Measurements from ENCODE around the gene GOLGA6D.
"Not testable (repeated sequence)": the region's sequence is repeated elsewhere in the genome, so short reads cannot be mapped to it uniquely, and the experiment has no call there.

Gene GOLGA6D

GRCh38 chr15:75249726-75250125, 32.9 kb upstream of the GOLGA6D start:
- no peak overlapping the region for H3K27ac ChIP-seq (ENCODE audit: low read depth, low read length)
- no peaks in the 10 kb centered on the region for H3K9me3 ChIP-seq (ENCODE audit: control insufficient read depth in 1 of 2, low read length in 2 of 2)
- no peaks in the 10 kb centered on the region for H3K36me3 ChIP-seq (ENCODE audit: control insufficient read depth in 1 of 2, insufficient read depth in 2 of 2, low read length in 2 of 2)
- no peak overlapping the region for H3K4me3 ChIP-seq (ENCODE audit: low read depth in 1 of 2, low read length in 2 of 2)
- H3K27me3 ChIP-seq (ENCODE audit: control insufficient read depth in 1 of 2, insufficient read depth in 2 of 2, low read length in 2 of 2), result no peaks in the 10 kb centered on the region
- no peak overlapping the region for H3K9ac ChIP-seq (ENCODE audit: low read depth in 1 of 2, low read length in 2 of 2)
- no peaks in the 10 kb centered on the region for H3K4me1 ChIP-seq (ENCODE audit: control insufficient read depth in 1 of 2, insufficient read depth in 2 of 2, low read length in 2 of 2)

- H3K4me3 ChIP-seq (ENCODE audit: low read depth in 1 of 2, low read length in 2 of 2); H3K27me3 ChIP-seq (ENCODE audit: control insufficient read depth in 1 of 2, insufficient read depth in 2 of 2, low read length in 2 of 2); H3K27ac ChIP-seq (ENCODE audit: low read depth, low read length); H3K36me3 ChIP-seq (ENCODE audit: control insufficient read depth in 1 of 2, insufficient read depth in 2 of 2, low read length in 2 of 2); H3K9me3 ChIP-seq (ENCODE audit: control insufficient read depth in 1 of 2, low read length in 2 of 2); H3K9ac ChIP-seq (ENCODE audit: low read depth in 1 of 2, low read length in 2 of 2); H3K4me1 ChIP-seq (ENCODE audit: control insufficient read depth in 1 of 2, insufficient read depth in 2 of 2, low read length in 2 of 2): not testable (repeated sequence)
Observed at GRCh38 chr15:75251343-75251742, 31.3 kb upstream of the GOLGA6D start.

DNA sequence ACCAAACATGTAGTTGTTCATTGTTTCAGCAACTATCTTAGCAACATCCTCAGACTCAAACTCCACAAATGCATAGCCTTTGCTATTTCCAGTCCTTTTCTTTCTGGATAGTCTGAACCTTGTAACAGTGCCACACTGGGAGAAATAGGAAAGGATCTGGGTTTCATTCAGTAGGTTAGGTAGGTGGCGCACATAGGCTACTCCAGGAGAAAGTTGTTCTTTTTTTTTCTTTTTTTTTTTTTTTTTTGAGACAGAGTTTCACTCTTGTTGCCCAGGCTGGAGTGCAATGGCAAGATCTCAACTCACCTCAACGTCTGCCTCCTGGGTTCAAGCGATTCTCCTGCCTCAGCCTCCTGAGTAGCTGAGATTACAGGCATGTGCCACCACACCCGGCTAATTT, 30.4 kb upstream of the GOLGA6D start:
- not testable (repeated sequence) for H3K9ac ChIP-seq (ENCODE audit: low read depth in 1 of 2, low read length in 2 of 2); H3K4me1 ChIP-seq (ENCODE audit: control insufficient read depth in 1 of 2, insufficient read depth in 2 of 2, low read length in 2 of 2); H3K36me3 ChIP-seq (ENCODE audit: control insufficient read depth in 1 of 2, insufficient read depth in 2 of 2, low read length in 2 of 2); H3K9me3 ChIP-seq (ENCODE audit: control insufficient read depth in 1 of 2, low read length in 2 of 2); H3K27ac ChIP-seq (ENCODE audit: low read depth, low read length); H3K27me3 ChIP-seq (ENCODE audit: control insufficient read depth in 1 of 2, insufficient read depth in 2 of 2, low read length in 2 of 2); H3K4me3 ChIP-seq (ENCODE audit: low read depth in 1 of 2, low read length in 2 of 2)

- not testable (repeated sequence) for H3K4me3 ChIP-seq (ENCODE audit: low read depth in 1 of 2, low read length in 2 of 2); H3K4me1 ChIP-seq (ENCODE audit: control insufficient read depth in 1 of 2, insufficient read depth in 2 of 2, low read length in 2 of 2)
Observed at GRCh38 chr15:75258034-75258433, 24.6 kb upstream of the GOLGA6D start, which contains the start of gene GOLGA6C. Gene GOLGA6C, plus strand, starts transcription at chr15:75258334. Its CDS starts 265 bp downstream, at chr15:75258599.

GRCh38 chr15:75258620-75259343, 23.9 kb upstream of the GOLGA6D start:
- H3K27me3 ChIP-seq (ENCODE audit: control insufficient read depth in 1 of 2, insufficient read depth in 2 of 2, low read length in 2 of 2); H3K27ac ChIP-seq (ENCODE audit: low read depth, low read length); H3K4me3 ChIP-seq (ENCODE audit: low read depth in 1 of 2, low read length in 2 of 2); H3K4me1 ChIP-seq (ENCODE audit: control insufficient read depth in 1 of 2, insufficient read depth in 2 of 2, low read length in 2 of 2); H3K36me3 ChIP-seq (ENCODE audit: control insufficient read depth in 1 of 2, insufficient read depth in 2 of 2, low read length in 2 of 2); H3K9me3 ChIP-seq (ENCODE audit: control insufficient read depth in 1 of 2, low read length in 2 of 2); H3K9ac ChIP-seq (ENCODE audit: low read depth in 1 of 2, low read length in 2 of 2): not testable (repeated sequence)

More at GRCh38 chr15:75258034-75258433, 24.6 kb upstream of the GOLGA6D start, which contains the start of gene GOLGA6C:
- H3K36me3 ChIP-seq (ENCODE audit: control insufficient read depth in 1 of 2, insufficient read depth in 2 of 2, low read length in 2 of 2); H3K27me3 ChIP-seq (ENCODE audit: control insufficient read depth in 1 of 2, insufficient read depth in 2 of 2, low read length in 2 of 2); H3K9ac ChIP-seq (ENCODE audit: low read depth in 1 of 2, low read length in 2 of 2); H3K9me3 ChIP-seq (ENCODE audit: control insufficient read depth in 1 of 2, low read length in 2 of 2); H3K27ac ChIP-seq (ENCODE audit: low read depth, low read length): not testable (repeated sequence)

DNA sequence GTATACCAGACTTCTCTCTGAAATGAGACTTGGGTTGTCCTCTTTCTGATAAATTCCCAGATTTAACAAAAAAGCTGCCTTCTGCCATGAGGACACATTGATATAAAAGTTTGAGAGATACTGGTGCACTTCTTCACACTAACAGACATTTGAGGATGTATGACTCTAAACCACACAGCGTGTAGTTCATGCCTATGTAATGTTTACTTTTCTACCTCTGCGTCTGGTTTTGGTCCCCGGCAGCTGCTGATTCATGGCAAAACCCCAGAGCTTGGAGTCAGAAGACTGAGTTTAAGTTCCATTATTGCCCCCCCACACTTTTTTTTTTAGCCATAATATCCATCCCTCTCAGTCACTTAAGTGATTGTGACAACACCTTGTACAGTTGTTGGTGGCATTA, 22.8 kb upstream of the GOLGA6D start:
- H3K9me3 ChIP-seq (ENCODE audit: control insufficient read depth in 1 of 2, low read length in 2 of 2); H3K36me3 ChIP-seq (ENCODE audit: control insufficient read depth in 1 of 2, insufficient read depth in 2 of 2, low read length in 2 of 2); H3K27ac ChIP-seq (ENCODE audit: low read depth, low read length); H3K4me3 ChIP-seq (ENCODE audit: low read depth in 1 of 2, low read length in 2 of 2); H3K4me1 ChIP-seq (ENCODE audit: control insufficient read depth in 1 of 2, insufficient read depth in 2 of 2, low read length in 2 of 2); H3K27me3 ChIP-seq (ENCODE audit: control insufficient read depth in 1 of 2, insufficient read depth in 2 of 2, low read length in 2 of 2); H3K9ac ChIP-seq (ENCODE audit: low read depth in 1 of 2, low read length in 2 of 2): not testable (repeated sequence)

GRCh38 chr15:75273751-75274359, 8.8 kb upstream of the GOLGA6D start:
- not testable (repeated sequence) for H3K9me3 ChIP-seq (ENCODE audit: control insufficient read depth in 1 of 2, low read length in 2 of 2); H3K27me3 ChIP-seq (ENCODE audit: control insufficient read depth in 1 of 2, insufficient read depth in 2 of 2, low read length in 2 of 2); H3K9ac ChIP-seq (ENCODE audit: low read depth in 1 of 2, low read length in 2 of 2); H3K27ac ChIP-seq (ENCODE audit: low read depth, low read length); H3K4me1 ChIP-seq (ENCODE audit: control insufficient read depth in 1 of 2, insufficient read depth in 2 of 2, low read length in 2 of 2); H3K4me3 ChIP-seq (ENCODE audit: low read depth in 1 of 2, low read length in 2 of 2); H3K36me3 ChIP-seq (ENCODE audit: control insufficient read depth in 1 of 2, insufficient read depth in 2 of 2, low read length in 2 of 2)

GRCh38 chr15:75274509-75275107, 8.0 kb upstream of the GOLGA6D start:
- not testable (repeated sequence) for H3K4me3 ChIP-seq (ENCODE audit: low read depth in 1 of 2, low read length in 2 of 2); H3K27me3 ChIP-seq (ENCODE audit: control insufficient read depth in 1 of 2, insufficient read depth in 2 of 2, low read length in 2 of 2); H3K9ac ChIP-seq (ENCODE audit: low read depth in 1 of 2, low read length in 2 of 2); H3K9me3 ChIP-seq (ENCODE audit: control insufficient read depth in 1 of 2, low read length in 2 of 2); H3K27ac ChIP-seq (ENCODE audit: low read depth, low read length); H3K4me1 ChIP-seq (ENCODE audit: control insufficient read depth in 1 of 2, insufficient read depth in 2 of 2, low read length in 2 of 2); H3K36me3 ChIP-seq (ENCODE audit: control insufficient read depth in 1 of 2, insufficient read depth in 2 of 2, low read length in 2 of 2)

- not testable (repeated sequence) for H3K4me3 ChIP-seq (ENCODE audit: low read depth in 1 of 2, low read length in 2 of 2); H3K9ac ChIP-seq (ENCODE audit: low read depth in 1 of 2, low read length in 2 of 2); H3K4me1 ChIP-seq (ENCODE audit: control insufficient read depth in 1 of 2, insufficient read depth in 2 of 2, low read length in 2 of 2); H3K9me3 ChIP-seq (ENCODE audit: control insufficient read depth in 1 of 2, low read length in 2 of 2); H3K27me3 ChIP-seq (ENCODE audit: control insufficient read depth in 1 of 2, insufficient read depth in 2 of 2, low read length in 2 of 2); H3K36me3 ChIP-seq (ENCODE audit: control insufficient read depth in 1 of 2, insufficient read depth in 2 of 2, low read length in 2 of 2); H3K27ac ChIP-seq (ENCODE audit: low read depth, low read length)
Observed at GRCh38 chr15:75275617-75276016, 7.0 kb upstream of the GOLGA6D start.

DNA sequence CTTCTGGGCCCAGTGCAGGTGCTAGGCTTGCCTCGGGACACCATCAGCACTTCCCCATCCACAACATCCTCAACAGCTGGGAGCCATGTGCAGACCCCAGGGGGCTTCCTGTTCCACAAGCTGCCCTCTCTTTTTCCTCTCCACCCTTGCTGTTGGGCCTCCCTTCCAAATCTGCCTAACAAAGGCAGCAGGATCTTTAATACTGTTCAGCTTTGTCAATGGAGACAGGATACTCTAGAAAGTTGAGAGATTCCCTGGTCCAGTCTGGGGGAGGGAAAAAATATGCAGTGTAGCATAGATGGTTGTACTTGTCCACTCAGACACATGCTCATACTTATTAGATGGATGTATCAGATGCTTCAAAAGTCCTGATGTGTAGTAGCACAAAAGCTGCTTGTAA, 4.1 kb upstream of the GOLGA6D start:
- H3K36me3 ChIP-seq (ENCODE audit: control insufficient read depth in 1 of 2, insufficient read depth in 2 of 2, low read length in 2 of 2); H3K9me3 ChIP-seq (ENCODE audit: control insufficient read depth in 1 of 2, low read length in 2 of 2); H3K4me3 ChIP-seq (ENCODE audit: low read depth in 1 of 2, low read length in 2 of 2); H3K27me3 ChIP-seq (ENCODE audit: control insufficient read depth in 1 of 2, insufficient read depth in 2 of 2, low read length in 2 of 2); H3K27ac ChIP-seq (ENCODE audit: low read depth, low read length); H3K4me1 ChIP-seq (ENCODE audit: control insufficient read depth in 1 of 2, insufficient read depth in 2 of 2, low read length in 2 of 2); H3K9ac ChIP-seq (ENCODE audit: low read depth in 1 of 2, low read length in 2 of 2): not testable (repeated sequence)
